Stimulated activated CD4-positive, alpha-beta T cell treated with anti-CD3 and anti-CD28 coated beads, TNF-alpha, amount 100 ng/mL, for 4 hours (primary cell): ENCODE results near the gene RPL41.

Experiments
- DNase-seq, 3 experiments: peaks; one replicate each; pipeline ENCODE4 v3.0.0-alpha.2; 2020; ENCODE audit warnings: low read depth in 3 of 3

Gene RPL41

GRCh38 chr12:56127888-56128669 lies 11.6 kb downstream of the RPL41 start, which contains the start of gene ESYT1:
Gene ESYT1, plus strand, starts transcription at chr12:56128267. Its CDS starts 53 bp downstream, at chr12:56128320.
- peak; percentile 79 to 97 (median 92) for DNase-seq

GRCh38 chr12:56128670-56129205 lies 12.3 kb downstream of the RPL41 start:
- DNase-seq, result no peak

GRCh38 chr12:56129206-56129941 lies 12.9 kb downstream of the RPL41 start:
- peak; percentile 35 to 53 (median 38) for DNase-seq

- DNase-seq, result no peak
Observed at GRCh38 chr12:56129942-56130495, 13.6 kb downstream of the RPL41 start.

- no peak for DNase-seq
Observed at GRCh38 chr12:56130876-56131275, 14.4 kb downstream of the RPL41 start.

GRCh38 chr12:56134897-56135296 lies 18.5 kb downstream of the RPL41 start:
- no peak for DNase-seq

GRCh38 chr12:56137853-56138571 lies 21.6 kb downstream of the RPL41 start:
- no peak for DNase-seq

GRCh38 chr12:56141946-56142784 lies 25.7 kb downstream of the RPL41 start:
- no peak for DNase-seq

GRCh38 chr12:56143217-56143616 lies 26.8 kb downstream of the RPL41 start:
- no peak for DNase-seq

- no peak for DNase-seq
Observed at GRCh38 chr12:56143870-56144269, 27.4 kb downstream of the RPL41 start.

- DNase-seq, result no peak
Observed at GRCh38 chr12:56145217-56145616, 28.8 kb downstream of the RPL41 start.

- DNase-seq, result no peak
Observed at GRCh38 chr12:56146492-56147460, 30.3 kb downstream of the RPL41 start.

- no peak for DNase-seq
Observed at GRCh38 chr12:56150563-56150962, 34.1 kb downstream of the RPL41 start.

- peak; percentile 36 to 53 (median 42) for DNase-seq
Observed at GRCh38 chr12:56151672-56152131, 35.3 kb downstream of the RPL41 start.

GRCh38 chr12:56152132-56152755 lies 35.8 kb downstream of the RPL41 start, which contains the start of gene MYL6B:
Gene MYL6B, plus strand, starts transcription at chr12:56152587. Its CDS starts 1,332 bp downstream, at chr12:56153919.
- peak; percentile 84 to 87 (median 86) for DNase-seq

GRCh38 chr12:56152756-56153677 lies 36.6 kb downstream of the RPL41 start:
- DNase-seq, result no peak

GRCh38 chr12:56153678-56154065 lies 37.2 kb downstream of the RPL41 start:
- DNase-seq, result no peak
